ENCODE results near the gene SPIRE1.

DNA sequence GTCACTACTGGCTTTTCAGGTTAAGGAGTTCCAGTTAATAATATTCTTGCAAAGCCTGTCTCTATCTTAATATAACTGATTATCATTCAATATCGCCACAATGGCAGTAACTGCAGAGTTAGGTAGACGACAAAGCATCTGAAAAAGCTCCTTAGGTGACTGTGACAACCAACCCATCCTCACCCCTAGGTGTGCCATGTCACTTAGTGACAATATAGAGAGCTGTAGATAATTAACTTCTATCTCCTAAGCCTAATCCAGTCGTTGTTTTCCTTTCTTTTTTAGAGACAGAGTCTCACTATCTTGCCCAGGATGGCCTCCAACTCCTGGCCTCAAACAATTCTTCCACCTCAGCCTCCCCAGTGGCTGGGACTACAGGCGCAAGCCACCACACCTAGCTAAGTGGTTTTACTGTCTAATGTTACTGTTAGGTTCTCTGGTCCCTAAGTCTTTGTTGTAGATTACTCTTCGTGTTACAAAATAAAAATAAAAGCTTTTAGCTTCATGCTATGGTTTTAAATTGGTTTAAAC lies 65.2 kb downstream of the SPIRE1 start:
- TF ChIP-seq, protein P1, sequence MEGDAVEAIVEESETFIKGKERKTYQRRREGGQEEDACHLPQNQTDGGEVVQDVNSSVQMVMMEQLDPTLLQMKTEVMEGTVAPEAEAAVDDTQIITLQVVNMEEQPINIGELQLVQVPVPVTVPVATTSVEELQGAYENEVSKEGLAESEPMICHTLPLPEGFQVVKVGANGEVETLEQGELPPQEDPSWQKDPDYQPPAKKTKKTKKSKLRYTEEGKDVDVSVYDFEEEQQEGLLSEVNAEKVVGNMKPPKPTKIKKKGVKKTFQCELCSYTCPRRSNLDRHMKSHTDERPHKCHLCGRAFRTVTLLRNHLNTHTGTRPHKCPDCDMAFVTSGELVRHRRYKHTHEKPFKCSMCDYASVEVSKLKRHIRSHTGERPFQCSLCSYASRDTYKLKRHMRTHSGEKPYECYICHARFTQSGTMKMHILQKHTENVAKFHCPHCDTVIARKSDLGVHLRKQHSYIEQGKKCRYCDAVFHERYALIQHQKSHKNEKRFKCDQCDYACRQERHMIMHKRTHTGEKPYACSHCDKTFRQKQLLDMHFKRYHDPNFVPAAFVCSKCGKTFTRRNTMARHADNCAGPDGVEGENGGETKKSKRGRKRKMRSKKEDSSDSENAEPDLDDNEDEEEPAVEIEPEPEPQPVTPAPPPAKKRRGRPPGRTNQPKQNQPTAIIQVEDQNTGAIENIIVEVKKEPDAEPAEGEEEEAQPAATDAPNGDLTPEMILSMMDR (IDR thresholded peaks at IDR 0.05), result no peak
- TF ChIP-seq POLR2A (IDR thresholded peaks at IDR 0.05), result no peak

All from tibial nerve (tissue), 3 donors.